Transverse colon (tissue), 4 donors: ENCODE data around the gene HOXD3. TPM values are rescaled to one million over a fixed set of nuclear protein-coding genes. Genes with fewer than 3 reads are reported as not detected.

Source experiments
- DNase-seq: peaks from one replicate; pipeline ENCODE4 v3.0.0-alpha.2; 2019
- H3K27ac ChIP-seq, 4 donors: fragments of 200-600 bp; sonication (generic); 2 replicates each; pipeline ENCODE4 v1.5.1; 2016 to 2018; ENCODE audit warnings: inconsistent platforms in 4 of 4
- H3K27me3 ChIP-seq: fragments of 200-600 bp; sonication (generic); 2 replicates; pipeline ENCODE4 v1.5.1; 2017; ENCODE audit warnings: inconsistent platforms
- H3K36me3 ChIP-seq, 4 donors: fragments of 200-600 bp; sonication (generic); 2 replicates each; pipeline ENCODE4 v1.5.1; 2017 to 2019; ENCODE audit warnings: inconsistent platforms in 4 of 4
- H3K4me1 ChIP-seq, 4 donors: fragments of 200-600 bp; sonication (generic); 2 replicates each; pipeline ENCODE4 v1.5.1; 2017 to 2020; ENCODE audit warnings: inconsistent platforms in 4 of 4
- H3K4me3 ChIP-seq, 4 donors: fragments of 200-600 bp; sonication (generic); 1 replicate in 1 of 4; 2 replicates in 3 of 4; pipeline versions ENCODE4 v1.5.1 to v1.6.1; 2017 to 2019; ENCODE audit warnings: inconsistent platforms in 4 of 4
- H3K9me3 ChIP-seq, 2 donors: fragments of 200-600 bp; sonication (generic); 2 replicates each; pipeline ENCODE4 v1.5.1; 2017 to 2019; ENCODE audit warnings: inconsistent platforms in 2 of 2
- CTCF ChIP-seq, 5 experiments: fragments of 200-600 bp in 3 of 5; fragments of 450-650 bp in 2 of 5; sonication (generic) in 3 of 5; IDR thresholded peaks; 1 replicate in 2 of 5; 2 replicates in 3 of 5; pipeline ENCODE4 v1.5.1; 2016 to 2017; ENCODE audit warnings: antibody characterized with exemption in 5 of 5, inconsistent platforms in 3 of 5, mild to moderate bottlenecking in 2 of 5, moderate library complexity in 1 of 5
- EP300 ChIP-seq: sonication (generic); formaldehyde crosslinking; IDR thresholded peaks from one replicate; pipeline ENCODE4 v1.6.1; 2017; ENCODE audit warnings: antibody characterized with exemption, low read depth
- POLR2A ChIP-seq: fragments of 450-650 bp; IDR thresholded peaks from one replicate; pipeline ENCODE4 v1.6.1; 2016; ENCODE audit warnings: antibody characterized with exemption, mild to moderate bottlenecking, moderate library complexity
- POLR2AphosphoS5 ChIP-seq, 3 donors: sonication (generic); formaldehyde crosslinking; IDR thresholded peaks; one replicate each; pipeline ENCODE4 v1.6.1; 2016; ENCODE audit warnings: antibody characterized with exemption in 3 of 3
- WGBS, 2 donors: methylation state at CpG; one replicate each; pipeline ENCODE4 v1.1.5; 2018; ENCODE audit warnings: low coverage in 1 of 2; 5-methylcytosine and 5-hydroxymethylcytosine counted together
- in situ Hi-C, 4 donors: fragments of 200-750 bp; cut with MboI; loops; one replicate each; pipeline versions ENCODE4 v1.15.0 to v1.15.1; 2017; ENCODE audit warnings: low sequenced_read_pairs in 3 of 4, low pct_ligation_motif_present in 1 of 4, low pct_unique_long_range_greater_than_20kb in 1 of 4
- intact Hi-C: fragments of 100-400 bp; cut with DNase I; formaldehyde crosslinking; loops from one replicate; pipeline ENCODE4 v1.15.1; 2023; ENCODE audit warnings: low total_unique reads
- total RNA-seq, 4 donors: library from RNA; depleted of rRNA; stranded (reverse); fragments of >200 nt; gene quantifications; one replicate each; pipeline ENCODE4 v1.1.0, GENCODE V29; 2016

HOXD3 gene
- total RNA-seq, 4 donors from 2014 or later = 2.0 to 15.7 (median 7.6) TPM; not detected in 1

DNA sequence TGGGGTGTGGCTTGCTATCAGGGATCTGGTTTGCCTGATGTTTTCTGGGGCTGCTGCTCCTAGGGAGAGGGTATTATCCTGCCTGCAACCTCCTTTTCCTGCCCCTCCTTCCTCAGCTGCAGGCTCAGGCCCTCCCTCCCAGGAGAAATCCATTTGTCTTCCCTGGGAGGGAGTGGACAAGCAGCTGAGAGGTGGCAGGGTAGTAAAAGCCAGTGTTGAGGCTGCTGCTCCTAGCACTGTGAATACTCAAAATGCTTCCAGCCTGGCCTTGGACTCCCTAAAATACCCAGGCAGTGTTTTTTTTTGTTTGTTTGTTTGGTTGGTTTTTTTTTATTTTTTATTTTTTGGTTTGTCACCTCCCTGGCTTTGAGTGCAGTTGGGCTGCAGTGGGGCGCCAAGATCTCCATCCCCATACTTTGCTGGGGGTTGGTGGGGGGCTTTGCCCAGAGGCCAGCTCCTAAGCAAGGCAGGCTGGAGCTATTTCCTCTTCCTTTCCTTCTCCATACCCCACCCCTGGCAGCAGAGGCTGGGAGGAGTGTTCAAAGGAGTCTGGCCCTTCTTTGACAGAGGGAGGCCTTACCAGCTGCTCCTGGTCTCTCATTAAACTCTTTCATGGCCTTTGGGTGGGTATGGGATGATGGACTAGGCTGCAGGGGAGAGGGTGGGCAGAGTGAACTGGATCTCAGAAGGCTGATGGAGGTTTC is 13.6 kb downstream of the HOXD3 start:
- in situ Hi-C loops (no loop called here), intact Hi-C loops (no loop called here)
- WGBS, 2 donors = 65% methylated on average over 1 of the region's 1 CpG; no CpG with 5 or more reads in 1 of the 2 donors
- Histone ChIP-seq H3K36me3 (no peaks in the 10 kb centered on the region), H3K4me1 (peaks cover 0 to 27% (median 16%) of the 10 kb centered on the region in 4 donors), H3K4me3 (no peak overlapping the region), H3K27me3 (peaks cover 60% of the 10 kb centered on the region), H3K27ac (no peak overlapping the region), H3K9me3 (no peaks in the 10 kb centered on the region)
- TF ChIP-seq EP300 (no peak), CTCF (IDR thresholded peaks at IDR 0.05) (no peak), POLR2A (no peak)
- no peak for DNase-seq

GRCh38 chr2:176171351-176172006 is 14.4 kb downstream of the HOXD3 start:
- no peak overlapping the region for H3K27ac ChIP-seq
- peaks cover 61% of the 10 kb centered on the region for H3K27me3 ChIP-seq
- H3K4me1 ChIP-seq = peaks cover 0 to 27% (median 16%) of the 10 kb centered on the region in 4 donors
- H3K4me3 ChIP-seq = no peak overlapping the region
- no peak for DNase-seq
- 63% methylated on average over 47 of the region's 51 CpGs; no CpG with 5 or more reads in 1 of the 2 donors for WGBS, 2 donors
- no peaks in the 10 kb centered on the region for H3K9me3 ChIP-seq
- intact Hi-C loops (no loop called here), in situ Hi-C loops (no loop called here)
- TF ChIP-seq CTCF (IDR thresholded peaks at IDR 0.05) (no peak), POLR2A (no peak), EP300 (no peak), POLR2AphosphoS5 (IDR thresholded peaks at IDR 0.05) (no peak)
- H3K36me3 ChIP-seq = no peaks in the 10 kb centered on the region

- H3K4me3 ChIP-seq = no peak overlapping the region
- 60 to 64% methylated on average over 2 to 60 of the region's 60 CpGs for WGBS, 2 donors
- in situ Hi-C loops = no loop called here
Measured at GRCh38 chr2:176172007-176172894, 15.1 kb downstream of the HOXD3 start.

More at GRCh38 chr2:176172007-176172894, 15.1 kb downstream of the HOXD3 start:
- no peak for DNase-seq
- H3K36me3 ChIP-seq = no peaks in the 10 kb centered on the region
- TF ChIP-seq CTCF (IDR thresholded peaks at IDR 0.05) (no peak), POLR2A (no peak), EP300 (no peak), POLR2AphosphoS5 (IDR thresholded peaks at IDR 0.05) (no peak)
- intact Hi-C loops = no loop called here
- no peaks in the 10 kb centered on the region for H3K9me3 ChIP-seq
- H3K27ac ChIP-seq = no peak overlapping the region
- H3K27me3 ChIP-seq = peaks cover 65% of the 10 kb centered on the region
- peaks cover 0 to 27% (median 16%) of the 10 kb centered on the region in 4 donors for H3K4me1 ChIP-seq
